NCI-H510A treated with DMSO at 0.1 percent for 48 hours (cell line): ENCODE results near the gene HNF4A.

Source experiments
- DNase-seq: peaks from one replicate; lab custom pipeline; 2025; lab: John Stamatoyannopoulos, UW

The HNF4A gene

DNA sequence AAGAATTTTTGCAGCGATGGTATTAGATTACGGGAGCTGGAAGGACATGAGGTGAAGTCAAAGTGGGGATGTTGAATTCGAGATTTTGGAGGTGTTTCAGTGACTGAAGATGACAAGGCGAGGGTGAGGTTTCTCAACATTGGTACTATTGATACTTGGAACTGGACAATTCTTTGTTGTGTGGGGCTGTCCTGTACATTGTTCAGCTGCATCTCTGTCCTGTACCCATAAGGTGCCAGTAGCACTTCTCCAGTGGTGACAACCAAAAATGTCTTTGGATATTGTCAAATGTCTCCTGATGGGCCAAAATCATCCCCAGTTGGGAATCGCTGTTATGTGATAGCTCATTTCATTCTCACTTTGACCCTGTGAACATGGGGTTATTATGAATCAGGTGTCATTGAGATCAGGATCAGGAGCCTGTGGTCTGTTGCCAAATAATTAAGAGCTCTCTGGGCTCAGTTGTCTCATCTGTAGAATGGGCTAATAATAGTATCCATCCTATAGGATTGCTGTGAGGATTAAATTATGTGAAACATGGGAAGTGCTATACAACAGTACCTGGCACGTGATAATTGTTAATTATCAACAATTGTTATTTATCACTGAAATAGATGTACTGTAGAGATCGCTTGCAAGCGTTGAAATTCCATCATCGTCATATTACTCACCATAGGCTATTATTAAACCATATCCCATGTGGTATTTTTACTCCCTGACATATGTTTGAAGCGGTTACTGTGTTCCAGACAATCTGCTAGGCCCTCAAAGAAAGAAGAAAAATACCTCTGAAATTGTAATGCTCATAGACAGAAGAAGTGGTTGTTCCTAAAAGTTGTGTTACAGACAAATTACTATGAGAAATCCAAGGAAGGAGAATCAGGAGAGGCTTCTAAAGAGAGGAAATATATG, 71.6 kb downstream of the HNF4A start:
- DNase-seq = no peak

GRCh38 chr20:44427804-44428173, 72.3 kb downstream of the HNF4A start:
- no peak for DNase-seq

GRCh38 chr20:44428174-44429016, 72.9 kb downstream of the HNF4A start:
- DNase-seq = no peak

DNA sequence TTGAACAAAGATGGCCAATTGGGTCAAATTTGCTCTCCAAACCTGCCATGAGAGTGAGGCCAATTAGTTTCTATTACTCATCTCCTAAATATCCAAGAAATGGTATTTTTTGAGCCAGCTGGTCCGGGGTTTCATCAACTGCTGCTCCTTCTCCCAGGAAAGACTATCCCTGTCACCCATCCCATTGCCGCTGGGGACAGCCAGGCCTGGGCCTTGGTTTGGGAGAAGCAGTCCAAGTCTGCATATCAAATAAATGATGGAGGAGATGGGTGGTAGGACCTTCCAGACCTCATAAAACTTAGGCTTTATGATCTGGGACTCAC, 73.5 kb downstream of the HNF4A start:
- no peak for DNase-seq

DNA sequence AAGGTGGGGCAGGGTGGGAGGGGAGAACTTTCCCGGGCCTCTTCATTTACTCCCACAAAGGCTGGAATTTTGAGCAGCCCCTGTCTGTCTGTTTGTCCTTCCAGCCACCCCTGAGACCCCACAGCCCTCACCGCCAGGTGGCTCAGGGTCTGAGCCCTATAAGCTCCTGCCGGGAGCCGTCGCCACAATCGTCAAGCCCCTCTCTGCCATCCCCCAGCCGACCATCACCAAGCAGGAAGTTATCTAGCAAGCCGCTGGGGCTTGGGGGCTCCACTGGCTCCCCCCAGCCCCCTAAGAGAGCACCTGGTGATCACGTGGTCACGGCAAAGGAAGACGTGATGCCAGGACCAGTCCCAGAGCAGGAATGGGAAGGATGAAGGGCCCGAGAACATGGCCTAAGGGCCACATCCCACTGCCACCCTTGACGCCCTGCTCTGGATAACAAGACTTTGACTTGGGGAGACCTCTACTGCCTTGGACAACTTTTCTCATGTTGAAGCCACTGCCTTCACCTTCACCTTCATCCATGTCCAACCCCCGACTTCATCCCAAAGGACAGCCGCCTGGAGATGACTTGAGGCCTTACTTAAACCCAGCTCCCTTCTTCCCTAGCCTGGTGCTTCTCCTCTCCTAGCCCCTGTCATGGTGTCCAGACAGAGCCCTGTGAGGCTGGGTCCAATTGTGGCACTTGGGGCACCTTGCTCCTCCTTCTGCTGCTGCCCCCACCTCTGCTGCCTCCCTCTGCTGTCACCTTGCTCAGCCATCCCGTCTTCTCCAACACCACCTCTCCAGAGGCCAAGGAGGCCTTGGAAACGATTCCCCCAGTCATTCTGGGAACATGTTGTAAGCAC, 74.1 kb downstream of the HNF4A start:
- no peak for DNase-seq

- DNase-seq = no peak
These were observed 75.0 kb downstream of the HNF4A start for GRCh38 chr20:44430270-44431065.

DNA sequence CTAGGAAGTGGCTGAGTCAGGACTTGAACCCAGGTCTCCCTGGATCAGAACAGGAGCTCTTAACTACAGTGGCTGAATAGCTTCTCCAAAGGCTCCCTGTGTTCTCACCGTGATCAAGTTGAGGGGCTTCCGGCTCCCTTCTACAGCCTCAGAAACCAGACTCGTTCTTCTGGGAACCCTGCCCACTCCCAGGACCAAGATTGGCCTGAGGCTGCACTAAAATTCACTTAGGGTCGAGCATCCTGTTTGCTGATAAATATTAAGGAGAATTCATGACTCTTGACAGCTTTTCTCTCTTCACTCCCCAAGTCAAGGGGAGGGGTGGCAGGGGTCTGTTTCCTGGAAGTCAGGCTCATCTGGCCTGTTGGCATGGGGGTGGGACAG, 75.6 kb downstream of the HNF4A start:
- DNase-seq = no peak

GRCh38 chr20:44431502-44432234, 76.2 kb downstream of the HNF4A start:
- DNase-seq = no peak

GRCh38 chr20:44432618-44433577, 77.4 kb downstream of the HNF4A start:
- DNase-seq = no peak

DNA sequence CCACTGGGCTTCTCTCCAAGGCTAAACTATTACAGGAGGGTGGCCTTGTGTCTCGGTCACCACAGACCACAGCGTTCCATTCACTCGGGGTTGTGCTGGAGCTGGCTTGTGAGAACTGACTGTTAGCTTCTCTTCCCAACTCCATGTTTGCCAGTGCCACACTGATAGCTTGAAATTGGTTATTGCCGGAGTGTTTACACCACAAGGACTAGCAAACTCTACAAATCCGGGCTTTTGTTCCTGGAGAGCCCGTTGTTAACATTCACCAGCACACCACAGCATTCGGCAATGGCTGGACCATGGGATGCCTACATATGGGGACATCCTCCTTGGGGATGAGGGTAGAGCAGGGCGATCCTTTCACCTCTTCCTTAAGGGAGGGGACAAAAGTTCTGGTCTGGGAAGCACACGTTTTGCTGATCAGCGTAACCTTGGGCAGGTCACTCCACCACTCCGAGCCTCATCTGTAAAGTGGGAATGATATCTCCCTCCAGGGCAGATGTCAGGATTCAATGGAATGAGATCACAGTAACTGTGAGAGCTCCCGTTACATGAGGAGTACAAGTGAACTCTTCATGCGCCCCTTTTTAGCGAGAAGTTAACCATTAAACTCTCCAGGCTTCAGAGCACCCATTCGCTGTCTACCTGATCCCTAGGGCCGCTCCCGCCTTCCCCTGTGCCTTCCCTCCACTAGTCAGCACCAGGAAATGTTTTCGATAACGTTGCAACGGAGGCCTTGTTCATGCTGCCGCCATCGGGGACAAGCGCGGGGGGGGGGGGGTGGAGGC, 78.4 kb downstream of the HNF4A start:
- no peak for DNase-seq

DNA sequence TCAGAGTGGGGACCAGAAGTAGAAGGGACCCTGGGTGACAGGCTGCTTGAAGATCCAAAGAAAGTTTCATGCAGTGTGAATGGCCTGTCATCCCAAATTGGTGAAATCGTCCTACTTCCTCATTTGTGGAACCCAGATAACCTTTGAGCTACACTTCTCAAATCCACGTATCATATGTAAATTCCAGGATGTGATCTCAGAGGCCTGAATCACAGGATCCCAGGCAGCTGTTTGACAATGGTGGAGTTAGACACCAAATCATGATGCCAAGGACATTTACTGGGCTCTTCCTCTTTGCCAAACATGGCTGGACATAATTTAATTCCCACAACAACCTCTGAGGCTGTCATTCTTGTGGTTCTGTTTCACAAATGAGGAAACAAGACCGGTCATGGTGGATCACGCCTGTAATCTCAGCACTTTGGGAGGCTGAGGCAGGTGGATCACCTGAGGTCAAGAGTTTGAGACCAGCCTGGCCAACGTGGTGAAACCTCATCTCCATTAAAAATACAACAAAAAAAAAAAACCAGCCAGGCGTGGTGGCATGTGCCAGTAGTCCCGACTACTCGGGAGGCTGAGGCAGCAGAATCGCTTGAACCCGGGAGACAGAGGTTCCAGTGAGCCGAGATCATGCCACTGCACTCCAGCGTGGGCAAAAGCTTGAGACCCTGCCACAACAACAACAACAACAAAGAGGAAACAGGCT, 80.3 kb downstream of the HNF4A start:
- no peak for DNase-seq

DNA sequence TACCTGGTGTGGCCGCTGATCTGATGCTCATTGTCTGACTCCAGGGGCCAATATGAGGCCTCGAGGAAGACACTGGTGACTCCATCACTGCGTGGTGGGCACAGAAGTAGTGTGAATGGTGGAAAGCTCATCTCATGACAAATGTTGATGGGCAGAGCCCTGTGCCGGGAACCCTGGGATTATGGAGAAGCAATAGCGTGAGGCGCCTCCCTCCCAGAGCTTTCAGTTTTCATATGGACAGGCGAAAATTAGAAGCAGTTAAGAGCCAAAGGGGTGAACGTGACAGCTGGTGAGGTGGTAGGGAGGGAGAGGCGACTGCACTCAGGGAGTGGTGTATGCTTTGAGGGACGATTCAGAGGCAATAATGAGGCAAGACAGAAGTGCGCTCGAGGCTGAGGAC, 80.9 kb downstream of the HNF4A start:
- DNase-seq = no peak

DNA sequence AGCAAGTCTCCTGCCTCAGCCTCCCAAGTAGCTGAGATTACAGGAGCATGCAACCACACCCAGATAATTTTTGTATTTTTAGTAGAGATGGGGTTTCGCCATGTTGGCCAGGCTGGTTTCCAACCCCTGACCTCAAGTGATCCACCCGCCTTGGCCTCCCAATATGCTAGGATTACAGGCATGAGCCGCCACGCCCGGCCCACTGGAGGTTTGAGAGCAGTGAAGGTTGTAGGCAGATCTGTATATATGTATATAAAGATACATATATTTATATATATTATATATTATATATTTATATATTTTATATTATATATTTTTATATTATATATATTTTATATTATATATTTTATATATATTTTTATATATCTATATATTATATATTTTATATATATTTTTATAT, 82.0 kb downstream of the HNF4A start:
- no peak for DNase-seq

- no peak for DNase-seq
These were observed 83.3 kb downstream of the HNF4A start for GRCh38 chr20:44438782-44439181.

DNA sequence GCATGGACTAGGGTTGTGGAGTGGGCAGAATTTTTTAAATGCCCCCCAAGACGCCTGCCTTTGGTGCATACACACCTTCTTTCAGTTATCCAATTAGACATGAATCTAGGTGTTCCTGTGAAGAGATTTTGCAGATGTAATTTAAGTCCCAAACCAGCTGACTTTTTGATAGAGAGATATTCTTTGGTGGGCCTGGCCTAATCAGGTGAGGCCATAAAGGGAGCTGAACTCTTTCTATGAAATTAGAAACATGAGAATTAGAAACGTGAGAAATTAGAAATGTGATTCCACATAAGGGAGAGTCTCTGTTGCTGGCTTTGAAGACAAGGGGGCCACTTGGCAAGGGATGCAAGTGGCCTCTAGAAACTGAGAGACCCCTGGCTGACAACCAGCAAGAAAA, 83.8 kb downstream of the HNF4A start:
- DNase-seq = no peak

- no peak for DNase-seq
These were observed 87.0 kb downstream of the HNF4A start for GRCh38 chr20:44442298-44443070.
